GM12892 (cell line): ENCODE measurements around the gene OR2AG2.

ENCODE experiments used
- POLR2A ChIP-seq: IDR thresholded peaks from 2 replicates; pipeline ENCODE4 v1.6.1; 2011; ENCODE audit warnings: low read depth, low read length, control low read depth
- POLR2AphosphoS5 ChIP-seq: IDR thresholded peaks from 2 replicates; pipeline ENCODE4 v1.6.1; 2011; ENCODE audit warnings: low read depth, low read length, control low read depth
- TAF1 ChIP-seq: IDR thresholded peaks from 2 replicates; pipeline ENCODE4 v1.6.1; 2011; ENCODE audit warnings: low read depth, mild to moderate bottlenecking, control low read depth, low read length, borderline replicate concordance

DNA sequence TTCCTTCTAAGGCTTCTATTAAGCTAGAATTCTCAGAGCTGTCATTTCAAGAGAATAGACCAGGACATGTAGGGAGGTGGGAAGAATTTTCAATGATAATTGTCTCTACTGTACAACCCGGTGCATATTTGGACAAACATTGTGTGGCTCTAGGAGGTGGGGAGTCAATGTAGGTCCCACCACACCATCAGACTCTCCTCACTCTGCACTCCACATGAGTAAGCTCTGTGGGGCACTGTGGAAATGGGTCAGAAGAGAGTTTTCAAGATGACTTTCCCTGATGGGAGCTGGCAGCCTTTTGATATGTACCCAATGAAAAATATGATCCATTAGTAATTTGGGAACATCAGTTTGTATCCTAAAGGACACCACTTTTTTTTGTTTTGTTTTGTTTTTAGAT is 33.2 kb downstream of the OR2AG2 start:
- TF ChIP-seq POLR2AphosphoS5 (no peak), POLR2A (no peak), TAF1 (no peak)
